ENCODE data around the gene ADRA1B. TPM values are rescaled to one million over a fixed set of nuclear protein-coding genes. Genes with fewer than 3 reads are reported as not detected.
A peak's percentile ranks its signal among the peaks of the same experiment; 100 is the strongest.

The ADRA1B gene
- total and polyA plus RNA-seq, 10 of the 15 experiments (the other 5 are each of a cell fraction or from before 2014, with no cell fraction given) = 0.04 TPM; not detected in 9

- peaks cover 3 to 4% of the 10 kb centered on the region in 2 experiments for H3K27me3 ChIP-seq (replicated peaks in 1 of 2; ENCODE audit: control insufficient read depth in 2 of 2, insufficient read depth in 2 of 2, low read length in 1 of 2)
- in situ Hi-C loops (cut with MboI) (loop anchor here (5.0 to 10.0 kb wide), 3 partner anchors 540 to 832 kb away; no protein-coding TSS in a partner anchor), intact Hi-C loops (cut with micrococcal nuclease; ENCODE audit: unreplicated experiment) (loop anchor here (1.0 to 2.0 kb wide), 4 partner anchors 470 to 830 kb away; no protein-coding TSS in a partner anchor)
- peak overlapping the region; percentile 58; the same call in 1 of the 2 replicates for H3K4me3 ChIP-seq
- ChIA-PET SMC1A (ENCODE audit: uncharacterized antibody, unreplicated experiment) (interaction anchor here (0.5 to 2.4 kb wide), 17 partner anchors 10 to 830 kb away, joined by 3 to 20 read pairs (median 3); no protein-coding TSS in a partner anchor), CTCF (interaction anchor here (0.5 to 3.8 kb wide), 32 partner anchors 9 to 1924 kb away, joined by 3 to 29 read pairs (median 4); partner anchors contain the start of gene TTC1), POLR2A (no interaction called here), RAD21 (ENCODE audit: unreplicated experiment) (interaction anchor here (0.6 to 3.3 kb wide), 17 partner anchors 9 to 930 kb away, joined by 3 to 22 read pairs (median 3); no protein-coding TSS in a partner anchor)
- WGBS (ENCODE audit: insufficient coverage, insufficient replicate concordance, low lambda C conversion rate, missing lambda C conversion rate) = under 1% methylated on average over 50 of the region's 50 CpGs
- H3K4me1 ChIP-seq (ENCODE audit: control insufficient read depth, insufficient read depth, low read length) = no peaks in the 10 kb centered on the region
- H3K79me2 ChIP-seq (ENCODE audit: control insufficient read depth, insufficient read depth, low read length) = no peaks in the 10 kb centered on the region
- no peak overlapping the region for H3K27ac ChIP-seq (ENCODE audit: control insufficient read depth, insufficient read depth)
- H3K9me3 ChIP-seq (replicated peaks; ENCODE audit: control insufficient read depth, insufficient read depth, low read length) = no peaks in the 10 kb centered on the region; the same call in 2 of the 3 replicates
- DNase-seq (ENCODE audit: low read depth, low spot score) (peak; percentile 8), FAIRE-seq (no peak), ATAC-seq (peak; percentile 99)
- H4K20me1 ChIP-seq (ENCODE audit: control insufficient read depth, insufficient read depth) = no peaks in the 10 kb centered on the region
- no peaks in the 10 kb centered on the region for H3K36me3 ChIP-seq (ENCODE audit: control insufficient read depth in 2 of 2, insufficient read depth in 2 of 2, low read length in 1 of 2)
- peak overlapping the region; percentile 85 for H3K4me2 ChIP-seq (ENCODE audit: control insufficient read depth, insufficient read depth)
- H2AFZ ChIP-seq (ENCODE audit: control insufficient read depth, low read depth, low read length) = peak overlapping the region; percentile 53
- BruUV-seq (replicated peaks) = no TSS peak
- H3K9ac ChIP-seq (ENCODE audit: control insufficient read depth, insufficient read depth, low read length) = no peak overlapping the region
- peak; percentile 24; the same call in 1 of the 2 replicates for TF ChIP-seq SMARCA5 (IDR thresholded peaks at IDR 0.05)
- peak; percentile 77 to 86 (median 80) for TF ChIP-seq CTCF (IDR thresholded peaks at IDR 0.05 in 2 of 3, conservative IDR thresholded peaks at IDR 0.05 in 1 of 3; ENCODE audit: control insufficient read depth in 2 of 3, extremely low read depth in 1 of 3, insufficient read depth in 1 of 3, low read depth in 3 of 3, low read length in 3 of 3)
- TF ChIP-seq BHLHE40 (IDR thresholded peaks at IDR 0.05; ENCODE audit: borderline replicate concordance in 1 of 2, low read depth in 2 of 2, low read length in 1 of 2) = peak in 1 of 2 experiments; percentile 32; a peak in 1 of 4 replicates
- no peak for TF ChIP-seq SUPT20H (IDR thresholded peaks at IDR 0.05; ENCODE audit: borderline replicate concordance, control insufficient read depth, low read depth, low read length)
- no peak for TF ChIP-seq ZZZ3 (IDR thresholded peaks at IDR 0.05; ENCODE audit: control insufficient read depth, insufficient read length, low read depth)
- no peak for TF ChIP-seq MEF2A (IDR thresholded peaks at IDR 0.05; ENCODE audit: insufficient read depth, low read depth, low read length)
- 0 out of 2 replicates have a peak, but pooled peaks have one; percentile 20 for TF ChIP-seq CREB1 (IDR thresholded peaks at IDR 0.05; ENCODE audit: low read depth)
- no peak for TF ChIP-seq ZNF622 (IDR thresholded peaks at IDR 0.05)
- TF ChIP-seq RUNX3 (IDR thresholded peaks at IDR 0.05; ENCODE audit: low read length) = no peak
- no peak for TF ChIP-seq ZBTB40 (IDR thresholded peaks at IDR 0.05; ENCODE audit: borderline replicate concordance)
- TF ChIP-seq ZNF274 (IDR thresholded peaks at IDR 0.05; ENCODE audit: insufficient read depth, insufficient read length) = no peak
- no peak for TF ChIP-seq HCFC1 (IDR thresholded peaks at IDR 0.05; ENCODE audit: low read length)
- TF ChIP-seq HDAC6 (IDR thresholded peaks at IDR 0.05; ENCODE audit: unreplicated experiment) = peak; percentile 59
- TF ChIP-seq EGR1 (IDR thresholded peaks at IDR 0.05; ENCODE audit: borderline replicate concordance in 1 of 2, low read depth in 2 of 2, low read length in 2 of 2) = no peak
- peak; percentile 9; the same call in 1 of the 2 replicates for TF ChIP-seq TCF3 (IDR thresholded peaks at IDR 0.05; ENCODE audit: borderline replicate concordance, insufficient read depth, low read depth, low read length)
- TF ChIP-seq TCF12 (IDR thresholded peaks at IDR 0.05; ENCODE audit: low read depth, low read length) = 0 out of 2 replicates have a peak, but pooled peaks have one; percentile 26
- TF ChIP-seq SMC3 (IDR thresholded peaks at IDR 0.05; ENCODE audit: borderline replicate concordance, low read length) = peak; percentile 74
Measured at GRCh38 chr5:159987031-159987674, 70.9 kb downstream of the ADRA1B start.
